ENCODE results near the gene C9orf43.

DNA sequence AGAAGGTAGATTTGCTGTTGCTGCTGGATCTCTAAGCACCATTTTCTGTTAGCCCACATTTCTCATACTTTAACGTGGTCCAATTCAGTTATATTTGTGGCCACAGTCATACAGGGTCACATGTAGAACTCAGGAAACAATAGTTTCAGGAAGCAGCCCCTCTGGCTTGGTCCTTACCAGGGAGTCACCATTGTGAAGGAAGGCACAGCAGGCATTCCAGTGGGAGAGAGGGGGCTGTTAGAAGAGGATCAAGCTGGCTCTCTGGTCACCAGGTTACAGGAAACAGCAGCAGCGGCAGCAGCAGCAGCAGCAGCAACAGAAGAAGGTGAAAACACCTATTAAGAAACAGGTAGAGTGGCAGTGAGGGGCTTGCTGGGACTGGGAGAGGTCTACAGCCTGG, 14.5 kb downstream of the C9orf43 start:
- TF ChIP-seq GATA2 (IDR thresholded peaks at IDR 0.05; ENCODE audit: low read depth, low read length) (no peak), GATA3 (IDR thresholded peaks at IDR 0.05; ENCODE audit: low read depth, low read length) (no peak)

Measured in SH-SY5Y (cell line).